Hepatocyte (in vitro differentiated cells): ENCODE data around the gene SETDB2. TPM values are rescaled to one million over a fixed set of nuclear protein-coding genes. Genes with fewer than 3 reads are reported as not detected.

Experiments
- polyA plus RNA-seq: library from polyadenylated mRNA; unstranded; fragments of >200 nt; fragmentation: Nextera tagmentation; extraction: Ambion mirVana; gene quantifications from 2 replicates; pipeline ENCODE4 v1.2.1, GENCODE V29; 2016
- total RNA-seq: library from RNA; depleted of rRNA; stranded (reverse); fragments of >200 nt; gene quantifications from 2 replicates; pipeline ENCODE4 v1.2.3, GENCODE V29; 2014

Gene SETDB2
- total and polyA plus RNA-seq, 2 experiments from 2014 or later = 8.9 to 14.5 TPM

Other genes starting within 250 kb of the SETDB2 start
- gene MLNR, start 223.9 kb upstream of the SETDB2 start, total RNA-seq = not detected in 2 replicates
- not detected in 2 replicates for gene MLNR, start 223.9 kb upstream of the SETDB2 start, polyA plus RNA-seq
- 4.0 and 4.2 TPM in 2 replicates for gene CDADC1, start 196.3 kb upstream of the SETDB2 start, total RNA-seq
- 7.3 and 7.7 TPM in 2 replicates for gene CDADC1, start 196.3 kb upstream of the SETDB2 start, polyA plus RNA-seq
- 20.1 and 20.4 TPM in 2 replicates for gene CAB39L, start 210 bp upstream of the SETDB2 start, total RNA-seq
- gene CAB39L, start 210 bp upstream of the SETDB2 start, polyA plus RNA-seq = 12.7 and 13.7 TPM in 2 replicates
- gene PHF11, start 51.7 kb downstream of the SETDB2 start, total RNA-seq = 17.7 and 20.4 TPM in 2 replicates
- 14.4 and 17.9 TPM in 2 replicates for gene PHF11, start 51.7 kb downstream of the SETDB2 start, polyA plus RNA-seq
- gene RCBTB1, start 141.3 kb downstream of the SETDB2 start, total RNA-seq = 24.3 and 25.1 TPM in 2 replicates
- 10.5 and 14.6 TPM in 2 replicates for gene RCBTB1, start 141.3 kb downstream of the SETDB2 start, polyA plus RNA-seq
- gene ARL11, start 184.2 kb downstream of the SETDB2 start, total RNA-seq = 0.10 TPM in 1 of 2 replicates, not detected in the other
- 0.22 TPM in 1 of 2 replicates, not detected in the other for gene ARL11, start 184.2 kb downstream of the SETDB2 start, polyA plus RNA-seq
- 174 and 180 TPM in 2 replicates for gene EBPL, start 247.2 kb downstream of the SETDB2 start, total RNA-seq
- gene EBPL, start 247.2 kb downstream of the SETDB2 start, polyA plus RNA-seq = 109 and 135 TPM in 2 replicates